GM15510 (cell line): ENCODE measurements around the gene PCBD1.

Experiments used
- POLR2A ChIP-seq: IDR thresholded peaks from 3 replicates; pipeline ENCODE4 v1.6.1; 2011; ENCODE audit warnings: borderline replicate concordance; ENCODE audit not compliant: insufficient read length; ENCODE audit errors: extremely low read depth

Gene PCBD1

DNA sequence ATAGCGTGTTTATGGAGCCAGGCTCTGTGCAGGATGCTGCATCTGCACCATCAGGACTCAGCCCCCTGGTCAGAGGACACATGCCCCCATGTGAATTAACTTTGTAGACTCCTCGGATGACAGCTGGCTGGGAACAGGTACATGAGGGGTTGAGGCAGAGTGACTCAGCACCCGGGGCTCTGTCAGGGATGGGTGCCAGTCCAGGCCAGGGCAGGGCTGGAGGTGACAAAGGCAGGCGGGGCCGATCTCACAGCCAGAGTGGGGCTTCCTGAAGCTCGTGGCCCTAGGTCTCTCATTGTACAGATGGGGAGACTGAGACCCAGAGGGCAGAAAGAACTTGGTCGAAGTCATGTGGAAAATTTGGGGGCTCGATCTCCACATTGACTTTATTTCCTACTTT is 35.3 kb upstream of the PCBD1 start:
- TF ChIP-seq POLR2A: no peak

DNA sequence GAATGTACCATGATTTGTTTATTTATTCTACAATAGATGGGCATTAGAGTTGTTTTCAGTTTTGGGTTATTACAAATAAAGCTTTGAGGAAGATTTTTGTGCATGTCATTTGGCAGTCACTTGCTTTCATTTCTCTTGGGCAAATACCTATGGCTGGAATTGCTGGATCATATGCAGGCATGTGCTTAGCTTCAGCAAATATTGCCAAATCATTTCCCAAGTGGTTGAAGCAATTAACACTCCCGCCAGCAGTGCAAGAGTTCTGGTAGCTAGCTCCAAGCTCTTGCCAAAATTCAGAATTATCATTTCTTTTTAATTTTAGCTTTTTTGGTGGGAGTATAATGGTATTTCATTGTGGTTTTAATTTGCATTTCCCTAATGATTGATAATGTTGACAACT is 32.9 kb upstream of the PCBD1 start:
- TF ChIP-seq POLR2A: no peak

DNA sequence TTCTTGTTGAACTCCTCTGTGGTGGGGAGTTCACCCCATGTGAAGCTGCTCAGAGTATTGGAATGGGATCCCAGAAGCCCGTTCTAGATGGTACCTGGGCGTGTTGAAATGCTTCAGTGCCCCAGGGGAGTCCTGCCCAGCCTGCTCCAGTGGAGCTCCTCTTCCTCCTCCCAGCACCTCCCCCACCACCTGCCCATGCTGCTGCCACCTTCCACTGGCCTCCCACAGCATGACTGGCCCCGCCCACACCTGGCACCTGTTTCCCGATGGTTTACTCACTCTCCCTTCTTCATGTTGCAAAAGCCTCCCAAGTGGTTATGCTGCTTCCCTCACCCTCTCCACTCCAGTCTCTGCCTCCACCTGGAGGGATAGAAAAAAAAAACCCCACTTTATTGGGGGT is 32.2 kb upstream of the PCBD1 start:
- TF ChIP-seq POLR2A: no peak

DNA sequence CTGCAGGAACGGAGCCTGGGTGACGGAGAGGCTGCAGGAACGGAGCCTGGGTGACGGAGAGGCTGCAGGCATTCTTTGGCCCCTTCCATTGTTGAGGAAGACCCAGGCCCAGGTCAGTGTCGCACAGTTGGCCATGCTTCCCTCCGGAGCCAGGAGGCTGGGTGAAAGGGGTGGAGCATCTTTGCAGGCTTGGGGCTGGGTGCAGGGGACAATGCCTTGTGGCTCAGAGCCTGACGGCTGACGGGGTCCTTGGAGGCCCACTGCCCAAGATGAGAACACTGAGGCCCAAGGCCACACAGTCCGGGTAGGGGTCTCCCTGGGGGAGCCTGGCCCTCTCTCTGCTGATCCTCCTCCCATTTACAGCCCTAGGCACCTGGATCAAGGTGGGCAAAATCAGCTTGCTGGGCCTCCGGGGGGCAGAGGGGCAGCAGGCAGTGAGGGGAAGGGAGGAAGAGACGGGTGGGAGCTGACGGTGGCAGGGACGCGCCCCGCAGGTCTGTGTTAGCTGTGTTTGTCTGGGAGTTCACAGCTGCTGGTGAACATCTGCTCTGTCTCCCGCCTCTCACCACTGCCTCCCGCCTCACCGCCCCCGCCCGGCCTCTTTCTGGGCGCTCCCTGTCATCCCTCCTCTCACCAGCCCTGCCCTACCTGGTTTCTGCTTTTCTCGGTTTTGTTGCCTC is 30.6 kb upstream of the PCBD1 start:
- TF ChIP-seq POLR2A: no peak

DNA sequence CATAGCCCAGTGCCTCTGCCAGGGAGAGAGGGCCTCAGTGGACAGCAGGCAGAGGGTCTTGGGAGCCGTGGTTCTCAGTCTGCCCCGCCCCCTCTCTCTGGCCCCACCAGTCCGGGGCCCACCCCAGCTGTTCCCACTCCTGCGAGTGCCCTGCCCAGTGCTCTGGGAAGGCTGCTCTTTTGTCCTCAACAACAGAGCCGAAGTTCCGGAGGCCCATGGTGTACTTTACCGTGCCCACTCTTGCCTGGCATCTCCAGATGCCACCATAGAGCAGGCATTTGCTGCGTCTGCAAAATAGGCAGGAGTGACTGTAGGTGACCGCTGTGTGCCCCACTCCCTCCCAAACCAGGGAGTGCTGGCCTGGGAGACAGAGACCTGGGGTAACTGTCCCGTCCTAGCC is 29.3 kb upstream of the PCBD1 start:
- no peak for TF ChIP-seq POLR2A

DNA sequence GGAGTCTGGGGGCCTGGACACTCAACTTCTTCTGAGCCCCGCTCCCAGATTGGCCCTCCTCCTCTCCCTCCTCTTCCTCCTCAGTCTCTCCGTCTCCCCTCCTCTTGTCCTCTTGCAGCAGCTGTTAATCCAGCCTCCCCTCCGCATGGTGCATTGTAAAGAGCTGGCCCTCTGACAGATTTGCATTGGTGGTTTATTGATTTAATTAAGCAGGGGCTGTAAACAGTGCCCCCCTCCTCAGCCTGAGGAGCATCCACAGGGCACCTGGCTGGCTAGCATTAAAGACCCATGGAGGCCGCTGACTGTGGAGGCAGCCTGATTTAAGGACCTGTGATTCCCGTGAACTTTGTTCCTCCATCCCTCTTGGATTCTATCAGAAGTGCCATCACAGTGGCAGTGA is 28.9 kb upstream of the PCBD1 start:
- no peak for TF ChIP-seq POLR2A

DNA sequence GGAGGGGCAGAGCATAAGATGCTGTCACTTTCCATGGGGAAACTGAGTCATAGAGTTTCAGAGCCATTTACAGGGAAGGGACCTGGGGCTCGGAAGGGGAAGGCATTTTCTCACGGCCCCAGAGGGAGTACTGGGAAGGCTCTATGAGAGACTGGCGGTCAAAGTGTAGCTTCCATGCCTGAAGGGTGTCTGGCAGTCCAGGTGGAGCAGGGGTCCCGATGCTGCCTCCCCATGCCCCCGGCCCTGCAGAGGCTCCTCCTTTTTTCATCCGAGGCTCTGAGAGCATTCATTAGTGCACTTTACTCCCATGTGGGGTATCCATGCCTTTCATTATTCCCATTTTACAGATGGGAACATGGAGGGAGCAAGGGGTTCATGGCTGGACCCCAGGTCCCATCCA is 27.9 kb upstream of the PCBD1 start:
- no peak for TF ChIP-seq POLR2A

DNA sequence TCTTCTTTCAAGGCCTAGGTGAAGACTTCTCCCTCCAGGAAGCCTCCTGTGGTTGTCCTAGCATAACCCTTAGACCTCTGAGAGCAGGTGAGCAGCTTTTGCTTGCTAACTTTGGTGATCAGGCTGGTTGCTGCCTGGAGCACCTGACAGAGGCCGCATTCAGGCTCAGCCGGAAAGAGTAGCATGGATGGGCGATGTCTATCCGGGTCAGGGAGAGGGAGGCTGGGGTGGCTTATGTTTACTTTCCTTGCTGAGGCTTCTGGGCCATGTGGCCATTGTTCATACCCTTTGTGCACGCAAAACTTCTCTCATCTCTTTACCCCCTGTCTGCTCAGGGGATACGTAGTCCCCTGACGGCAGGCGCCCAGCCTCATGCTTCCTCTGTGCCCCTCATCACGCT is 27.4 kb upstream of the PCBD1 start:
- TF ChIP-seq POLR2A: no peak

DNA sequence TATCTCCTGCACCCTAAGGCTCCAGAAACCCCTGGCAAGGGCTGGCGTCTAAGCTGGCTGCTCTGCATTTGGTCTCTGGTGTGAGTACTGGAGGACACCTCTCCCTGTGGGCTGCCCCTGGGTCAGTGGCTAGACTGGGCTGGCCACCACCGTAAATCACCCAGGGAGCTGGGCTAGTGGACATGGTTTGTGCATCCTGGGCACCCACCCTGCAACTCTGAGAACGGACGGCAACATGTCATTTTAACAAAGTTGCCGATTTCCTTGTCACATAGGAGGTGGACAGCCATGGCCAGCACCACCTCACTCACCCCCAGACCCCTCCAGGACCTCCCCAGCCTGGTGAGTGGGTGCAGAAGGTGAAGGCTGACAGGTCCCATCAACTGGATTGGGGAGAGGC is 26.8 kb upstream of the PCBD1 start:
- TF ChIP-seq POLR2A: no peak

DNA sequence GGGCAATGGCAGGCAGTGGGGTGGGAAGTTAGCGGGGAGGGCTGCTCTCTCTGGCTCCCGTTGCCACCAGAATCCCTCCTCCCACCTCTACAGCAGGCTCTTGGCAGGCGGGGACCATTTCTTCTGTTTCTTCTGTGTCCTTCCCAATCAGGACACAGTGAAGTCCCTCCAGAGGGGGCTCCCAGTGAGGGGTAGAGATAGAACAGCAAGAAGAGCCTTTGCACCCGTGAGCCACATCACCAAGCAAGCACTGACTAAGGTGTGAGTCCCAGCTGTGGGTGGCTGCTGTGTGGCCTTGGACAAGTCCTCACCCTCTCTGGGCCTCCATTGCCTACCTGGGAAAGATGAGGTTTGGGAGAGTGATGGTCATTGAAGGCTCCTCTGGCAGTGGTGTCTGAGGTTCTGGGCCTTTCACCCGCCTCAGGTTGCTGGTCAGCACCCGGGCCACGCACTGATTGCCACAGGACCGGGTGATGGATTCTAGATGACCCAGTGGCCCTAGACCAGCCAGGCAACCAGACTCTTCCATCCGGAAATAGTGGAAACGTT is 26.0 kb upstream of the PCBD1 start:
- no peak for TF ChIP-seq POLR2A

DNA sequence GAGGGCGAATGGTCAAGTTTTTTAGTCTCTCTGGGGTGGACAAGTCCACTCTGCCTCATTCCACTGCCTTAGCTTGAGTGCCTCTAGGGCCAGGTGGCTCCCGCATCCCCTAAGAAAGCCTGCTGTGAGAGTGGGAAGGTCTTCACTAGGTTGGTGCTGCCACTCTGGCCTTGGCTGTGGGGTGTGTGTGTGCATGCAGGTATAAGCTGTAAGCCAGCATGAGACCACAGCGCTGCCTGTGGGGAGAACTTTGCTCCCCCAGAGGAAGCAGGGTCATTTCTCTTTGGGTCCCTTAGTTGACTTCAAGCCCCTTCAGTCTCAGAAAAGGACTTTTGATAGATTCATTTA is 25.5 kb upstream of the PCBD1 start:
- no peak for TF ChIP-seq POLR2A

DNA sequence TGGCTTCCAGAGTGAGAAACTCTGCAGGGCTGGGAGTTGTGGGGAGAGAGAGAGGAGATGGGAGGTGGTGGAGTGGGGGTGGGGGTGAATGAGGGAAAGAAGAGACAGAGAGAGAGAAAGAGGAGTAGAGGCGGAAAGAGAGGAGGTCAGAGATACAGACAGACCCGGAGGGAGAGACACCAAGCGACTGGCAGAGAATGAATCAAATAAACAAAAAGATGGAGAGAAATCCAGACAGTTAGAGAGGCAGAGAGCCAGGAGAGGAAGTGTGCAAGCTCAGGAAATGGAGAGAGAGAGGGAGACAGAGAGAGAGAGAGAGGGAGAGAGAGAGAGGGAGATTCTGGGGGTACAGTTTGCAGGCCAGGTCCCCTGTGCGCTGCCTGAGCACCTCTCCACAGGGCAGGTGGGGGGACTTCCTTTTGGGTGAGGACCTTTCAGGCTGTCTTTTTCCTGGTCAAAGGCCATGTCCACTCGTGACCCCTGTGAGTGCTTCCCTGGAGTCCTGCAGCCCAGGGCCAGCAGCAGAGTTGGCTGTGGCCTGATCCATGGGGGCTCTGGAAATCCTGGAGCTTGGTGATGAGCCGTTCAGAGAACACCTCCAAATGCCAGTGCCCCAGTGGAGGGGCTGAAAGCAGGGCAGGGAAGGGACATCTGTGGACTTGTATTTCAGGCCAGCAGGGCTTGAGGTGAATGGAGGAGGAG is 25.0 kb upstream of the PCBD1 start:
- no peak for TF ChIP-seq POLR2A

DNA sequence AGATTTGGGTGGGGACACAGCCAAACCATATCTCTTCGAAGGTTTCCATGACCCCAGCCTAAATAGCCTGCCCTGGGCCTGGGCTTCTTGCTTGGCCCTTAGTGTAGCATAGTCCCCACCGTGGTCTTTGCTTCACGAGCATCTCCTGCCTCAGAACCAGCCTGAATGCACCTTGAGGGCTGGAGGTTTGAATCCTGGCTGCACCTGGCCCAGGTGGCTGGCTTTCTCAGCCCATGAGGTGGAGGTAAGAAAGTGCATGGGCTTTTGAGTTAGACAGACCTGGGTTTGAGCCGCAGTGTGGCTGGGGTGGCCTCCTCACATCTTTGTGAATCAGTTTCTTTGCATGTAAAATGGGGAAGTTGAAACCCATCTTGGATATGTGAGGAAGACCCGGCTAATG is 24.2 kb upstream of the PCBD1 start:
- no peak for TF ChIP-seq POLR2A

DNA sequence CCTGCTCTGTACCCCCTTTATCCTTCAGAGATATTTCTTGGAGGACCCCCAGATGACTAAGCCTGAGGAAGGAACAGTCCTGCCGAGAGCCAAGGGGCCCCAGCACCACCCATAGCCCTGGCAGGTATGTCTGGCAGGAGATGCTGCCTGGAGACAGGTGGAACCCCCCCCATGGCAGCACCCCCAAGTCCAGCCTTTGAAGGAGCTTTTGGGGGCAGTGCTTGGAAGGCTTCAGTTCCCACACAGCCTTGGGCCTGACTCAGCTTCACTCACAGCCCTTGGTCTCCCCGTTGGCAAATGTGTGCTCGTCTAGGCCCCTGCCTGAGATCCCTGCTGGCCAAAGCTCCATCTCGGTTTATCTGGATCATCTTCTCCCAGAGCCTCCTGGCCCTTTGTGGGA is 23.0 kb upstream of the PCBD1 start:
- no peak for TF ChIP-seq POLR2A

DNA sequence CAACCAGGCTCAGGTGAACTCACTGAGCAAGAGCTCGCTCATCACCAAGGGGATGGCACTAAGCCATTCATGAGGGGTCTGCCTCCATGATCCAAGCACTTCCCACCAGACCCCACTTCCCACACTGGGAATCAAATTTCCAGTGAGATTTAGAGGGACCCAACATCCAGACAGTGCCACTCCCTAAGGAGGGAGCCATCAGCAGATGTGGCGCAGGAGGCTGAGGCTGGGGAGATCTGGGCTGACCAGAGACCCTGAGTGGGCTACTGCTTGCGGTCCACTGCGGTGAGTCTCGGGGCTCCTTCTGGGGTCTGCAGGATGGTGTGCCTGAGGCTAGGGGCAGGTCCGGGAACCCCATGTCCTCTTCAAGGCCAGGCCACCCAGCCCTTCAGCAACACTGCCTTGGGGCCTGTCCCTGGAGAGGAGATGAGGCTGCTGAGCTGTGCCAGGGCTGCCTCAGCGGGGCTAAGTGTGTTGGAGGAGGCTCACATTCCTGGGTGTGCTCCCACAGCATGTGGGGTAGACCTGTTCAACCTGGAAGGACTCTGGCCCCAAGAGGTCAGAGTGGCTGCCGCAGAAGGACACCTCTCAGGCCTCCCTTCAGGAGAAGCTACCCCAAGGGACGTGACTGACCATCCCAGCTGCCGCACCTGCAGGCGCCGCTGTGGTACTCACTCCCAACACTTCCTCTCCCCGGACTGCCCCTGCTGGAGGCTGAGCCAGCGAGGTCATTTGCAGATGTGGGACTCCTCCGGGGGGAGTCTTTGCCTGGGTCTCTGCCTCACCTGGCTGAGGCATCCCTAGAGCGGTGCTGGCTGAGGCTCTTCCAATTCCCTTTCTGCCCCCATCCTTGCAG is 22.3 kb upstream of the PCBD1 start:
- TF ChIP-seq POLR2A: no peak
